ENCODE measurements around the gene CHCHD6.

The CHCHD6 gene

DNA sequence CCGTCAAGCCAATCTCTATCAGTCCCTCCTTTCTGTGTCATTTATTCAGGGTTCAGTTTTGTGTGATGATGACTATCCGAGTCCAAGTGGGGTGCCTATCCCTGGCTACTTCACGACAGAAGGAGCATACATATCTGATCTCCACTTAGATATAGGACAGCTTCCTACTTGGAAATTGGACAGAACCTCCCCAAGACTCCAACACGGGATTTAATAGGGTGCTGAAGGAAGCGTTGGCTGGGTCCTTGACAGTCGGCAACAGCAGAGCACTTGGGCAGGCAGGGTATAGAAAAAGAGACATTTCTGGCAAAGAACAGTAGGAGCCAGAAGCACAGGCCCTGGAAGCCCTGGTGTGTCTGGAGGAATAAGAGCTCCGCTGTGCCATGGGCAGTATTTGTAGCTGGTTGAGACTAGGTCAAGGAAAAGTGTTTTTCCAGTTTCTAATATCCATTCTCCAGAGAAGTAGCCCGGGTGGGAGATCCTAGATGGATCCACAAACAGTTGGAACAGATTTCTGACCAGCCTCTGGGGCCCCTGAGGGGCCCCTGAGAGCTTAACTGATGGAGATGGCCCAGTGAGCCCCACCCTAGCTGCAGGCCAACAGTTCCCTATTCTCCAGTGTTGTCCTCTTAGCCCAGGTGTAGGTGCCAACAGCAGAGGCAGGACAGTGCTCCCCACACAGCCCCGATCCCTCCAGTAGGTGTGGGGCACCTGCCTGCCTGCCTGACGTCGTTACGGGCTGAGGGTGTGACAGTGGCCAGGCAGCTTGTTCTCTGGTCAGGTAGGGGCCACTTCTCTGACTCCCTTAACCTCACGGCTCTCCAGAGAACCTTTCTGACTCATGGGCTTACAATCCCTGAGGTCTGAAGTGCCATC, 130.8 kb downstream of the CHCHD6 start:
- DNase-seq = no peak

DNA sequence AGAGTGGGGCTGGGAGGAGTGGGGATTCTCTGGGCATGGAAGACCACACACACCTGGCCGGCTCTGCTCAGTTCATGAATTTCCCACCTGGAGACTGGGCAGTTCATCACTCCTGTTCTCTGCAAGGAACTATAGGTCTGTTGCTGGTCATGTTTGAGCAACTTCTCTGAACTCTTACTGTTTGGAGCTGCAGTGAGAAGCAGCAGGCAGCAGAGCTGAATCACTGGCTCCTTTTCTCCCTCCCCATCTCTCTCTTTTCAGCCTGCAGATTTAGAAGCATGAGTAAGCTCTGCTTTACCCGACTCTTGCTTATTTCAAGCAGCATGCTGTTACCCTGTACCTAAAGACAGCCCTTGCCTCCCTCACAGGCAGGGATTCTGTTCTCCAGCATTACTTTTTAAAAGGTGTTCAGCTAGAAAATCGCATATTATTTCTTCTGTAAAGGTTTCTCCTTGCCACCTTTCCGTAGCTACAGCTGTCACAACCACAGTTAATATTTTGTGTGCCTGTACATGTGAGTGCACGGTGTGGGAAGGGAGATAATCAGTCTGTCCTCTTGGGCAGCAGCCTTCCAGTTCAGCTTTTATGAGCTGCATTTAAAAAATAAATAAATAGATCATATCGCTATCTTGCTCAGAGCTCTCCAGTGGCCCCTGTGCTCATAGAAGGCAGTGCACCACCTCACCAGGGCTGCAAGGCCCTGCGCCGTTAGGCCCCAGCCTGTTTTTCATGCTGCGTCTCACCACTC, 131.6 kb downstream of the CHCHD6 start:
- no peak for DNase-seq

DNA sequence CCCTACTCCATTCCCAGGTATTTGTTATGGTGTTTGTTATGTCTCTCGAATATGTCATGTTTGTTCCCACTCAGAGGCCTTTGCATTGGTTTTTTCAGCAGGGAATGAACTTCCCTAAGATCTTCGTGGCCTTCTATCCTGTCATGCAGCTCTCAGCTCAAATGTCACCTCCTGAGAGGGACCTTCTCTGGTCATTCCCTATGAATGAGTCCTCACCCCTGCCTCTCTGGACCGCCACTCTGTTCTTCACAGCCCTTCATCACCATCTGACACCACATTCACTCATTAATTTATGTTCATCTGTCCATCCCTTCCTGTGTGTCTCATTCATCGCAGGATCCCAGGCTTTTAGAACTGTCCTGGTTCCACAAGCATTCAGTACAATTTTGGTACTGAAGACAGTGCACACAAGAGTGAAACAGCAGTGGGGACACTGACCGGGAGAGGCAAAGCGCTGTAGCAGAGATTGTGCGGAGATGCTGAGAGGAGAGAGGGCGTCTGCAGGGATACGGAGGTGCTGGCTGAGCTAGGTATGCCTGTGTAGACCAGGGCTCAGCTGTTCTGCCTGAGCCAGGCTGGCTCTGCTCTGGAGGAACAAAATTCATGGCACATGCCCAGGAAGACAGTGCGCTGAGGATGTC, 132.3 kb downstream of the CHCHD6 start:
- DNase-seq = no peak

DNA sequence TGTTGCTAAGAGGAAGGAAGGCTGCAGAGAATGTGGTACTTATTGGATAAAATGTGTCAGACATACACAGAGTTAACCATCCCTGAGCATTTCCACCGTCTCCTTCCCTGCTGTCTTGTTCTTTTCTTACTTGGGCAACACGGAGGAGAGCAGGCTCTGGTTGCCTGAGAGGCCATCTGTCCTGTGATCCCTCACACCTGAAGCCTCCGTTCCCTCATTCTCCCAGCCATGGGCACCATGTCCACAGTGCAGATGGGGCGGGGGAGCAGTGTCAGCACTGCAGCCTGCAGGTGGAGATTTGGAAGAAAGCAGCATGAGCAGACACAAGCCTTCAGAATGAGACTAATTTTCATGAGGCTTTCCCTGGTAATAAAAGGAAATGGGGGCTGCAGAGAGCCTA, 133.7 kb downstream of the CHCHD6 start:
- no peak for DNase-seq

DNA sequence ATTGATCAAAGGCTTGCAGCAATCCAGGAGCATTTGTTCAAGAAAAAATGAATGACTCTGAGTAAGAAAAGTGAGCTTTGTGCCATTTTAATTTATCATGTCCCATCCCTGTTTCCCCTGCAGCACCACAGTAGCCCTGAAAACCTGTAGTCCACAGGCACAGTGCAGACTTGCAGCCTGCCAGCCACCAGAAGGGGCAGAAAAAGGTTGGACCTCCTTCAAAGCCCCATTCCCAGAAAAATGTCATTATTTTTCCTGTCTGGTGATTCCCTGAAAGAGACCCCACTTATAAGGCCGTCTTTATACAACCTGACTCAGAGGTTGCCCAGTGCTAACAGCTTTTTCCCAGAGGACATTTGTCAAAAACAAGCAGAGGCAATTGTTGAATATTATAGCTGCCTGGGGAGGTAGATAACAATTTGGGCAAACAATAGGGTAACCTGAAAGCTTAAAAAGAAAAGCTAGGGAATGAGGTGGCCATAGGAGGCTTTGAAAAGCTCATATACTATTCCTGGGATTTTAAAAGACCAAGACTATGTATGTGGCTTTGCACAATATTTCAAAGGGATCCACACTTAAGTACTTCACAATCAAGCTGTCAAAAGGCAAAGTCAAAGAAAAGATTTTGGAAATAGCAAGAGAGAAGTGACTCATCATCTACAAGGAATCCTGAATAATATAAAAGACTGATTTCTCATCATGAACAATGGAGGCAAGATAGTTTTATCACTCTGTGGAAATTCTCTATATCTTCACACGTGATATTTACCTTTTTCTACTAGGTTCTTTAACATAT, 142.1 kb downstream of the CHCHD6 start:
- DNase-seq = no peak

DNA sequence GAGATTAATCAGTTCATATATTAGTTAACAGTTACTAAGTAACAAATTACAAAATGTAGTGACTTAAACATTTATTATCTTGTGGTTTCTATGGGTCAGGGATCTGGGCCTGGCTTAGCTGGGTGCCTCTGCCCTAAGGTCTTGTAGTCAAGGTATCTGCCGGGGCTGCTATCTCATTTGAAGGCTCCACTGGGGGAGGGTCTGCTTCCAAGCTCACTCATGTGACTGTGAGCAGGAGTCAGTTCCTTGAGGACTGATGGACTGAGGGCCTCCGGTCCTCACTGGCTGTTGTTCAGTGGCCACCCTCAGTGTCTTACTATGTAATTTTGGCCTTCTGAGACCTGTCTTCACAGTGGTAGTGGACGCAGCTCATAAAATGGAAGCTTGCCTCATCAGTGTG, 143.0 kb downstream of the CHCHD6 start:
- no peak for DNase-seq

DNA sequence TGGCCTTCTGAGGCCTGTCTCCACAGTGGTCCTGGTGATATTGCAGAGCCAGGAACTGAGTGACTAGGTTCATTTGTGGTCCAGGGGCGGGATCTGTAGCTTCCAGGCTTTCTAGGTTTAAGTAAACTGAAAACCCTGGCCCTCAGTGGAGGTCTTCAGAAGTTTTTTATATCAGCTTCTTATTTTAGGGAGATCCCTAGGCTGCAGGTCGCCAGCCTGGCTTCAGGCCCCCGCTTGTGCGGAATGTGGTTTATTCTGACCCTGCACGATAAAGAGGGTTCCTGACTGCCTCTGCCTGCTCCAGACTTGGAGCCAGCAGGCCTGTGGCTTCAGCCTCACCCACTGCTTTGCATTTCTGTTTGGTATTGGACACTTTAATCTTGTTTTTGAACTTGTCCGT, 145.0 kb downstream of the CHCHD6 start:
- DNase-seq = no peak

DNA sequence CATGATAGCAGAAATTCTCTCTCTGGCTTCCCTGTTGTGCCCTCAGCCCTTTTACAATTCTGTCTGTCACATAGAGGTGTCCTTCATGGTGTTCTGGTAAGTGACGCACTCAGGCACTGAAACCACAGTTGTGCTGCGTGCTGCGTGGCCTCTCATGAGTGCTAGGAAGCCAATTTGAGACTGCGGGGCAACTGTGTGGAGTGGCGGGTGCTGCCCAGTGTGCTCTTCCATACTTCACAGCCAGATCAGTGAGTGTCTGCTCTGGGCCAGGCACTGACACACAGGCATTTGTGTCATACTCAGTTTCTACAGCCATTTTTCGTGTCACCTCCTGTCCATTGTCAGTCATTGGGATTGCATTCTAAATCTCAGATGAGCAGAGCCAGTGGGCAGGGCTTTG, 145.7 kb downstream of the CHCHD6 start:
- DNase-seq = no peak

DNA sequence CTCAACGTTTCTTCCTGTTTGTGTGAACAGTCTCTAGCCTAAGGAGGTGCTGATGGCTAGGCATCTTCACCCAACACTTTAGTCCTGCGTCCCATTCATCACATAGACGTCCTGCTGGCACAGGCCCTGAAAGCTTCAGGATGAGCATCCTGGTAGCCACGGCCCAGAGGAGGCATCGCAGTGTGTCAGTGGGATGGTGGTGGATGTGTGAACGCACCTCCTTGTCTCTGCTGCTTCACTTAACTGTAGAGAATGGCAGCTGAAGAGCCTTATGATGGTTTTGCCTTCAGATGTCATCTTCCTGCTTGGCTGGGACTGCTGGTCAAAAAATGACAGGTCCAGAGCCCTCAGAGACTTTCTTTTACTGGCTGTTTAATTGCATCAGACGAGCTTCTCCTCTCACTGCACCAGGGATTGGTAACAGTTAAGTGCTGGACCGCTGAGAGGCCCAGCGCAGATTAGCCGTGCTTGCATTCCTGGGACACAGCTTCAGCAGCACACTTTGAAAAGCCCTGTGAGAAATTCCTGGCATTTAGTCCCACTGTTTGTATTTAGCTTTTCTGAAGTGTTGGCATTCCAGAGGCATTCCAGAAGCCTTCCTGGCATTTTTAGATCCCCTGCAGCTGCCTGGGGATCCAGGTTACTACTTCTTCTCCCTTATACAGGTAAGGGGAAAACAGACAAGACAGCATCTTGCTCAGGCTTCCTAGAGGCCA, 146.5 kb downstream of the CHCHD6 start:
- DNase-seq = no peak

DNA sequence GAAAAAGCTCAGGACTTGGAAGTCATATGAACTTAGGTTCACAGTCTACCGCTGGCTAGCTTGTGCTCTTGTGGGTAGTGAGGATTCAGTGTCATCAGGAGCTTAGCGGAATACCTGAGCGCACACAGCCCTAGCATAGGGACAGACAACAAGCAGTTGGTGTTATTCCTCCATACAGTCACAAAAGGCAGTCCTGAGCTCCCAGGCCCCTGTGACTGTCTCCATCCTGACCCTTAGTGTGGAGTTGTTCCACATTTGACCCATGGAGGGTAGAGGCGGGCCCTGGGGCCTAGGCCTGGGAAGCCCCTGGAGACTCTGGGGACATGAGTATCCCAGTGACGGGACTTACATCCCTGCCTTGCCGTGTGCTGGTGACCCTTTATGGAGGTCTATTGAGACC, 147.3 kb downstream of the CHCHD6 start:
- no peak for DNase-seq

DNA sequence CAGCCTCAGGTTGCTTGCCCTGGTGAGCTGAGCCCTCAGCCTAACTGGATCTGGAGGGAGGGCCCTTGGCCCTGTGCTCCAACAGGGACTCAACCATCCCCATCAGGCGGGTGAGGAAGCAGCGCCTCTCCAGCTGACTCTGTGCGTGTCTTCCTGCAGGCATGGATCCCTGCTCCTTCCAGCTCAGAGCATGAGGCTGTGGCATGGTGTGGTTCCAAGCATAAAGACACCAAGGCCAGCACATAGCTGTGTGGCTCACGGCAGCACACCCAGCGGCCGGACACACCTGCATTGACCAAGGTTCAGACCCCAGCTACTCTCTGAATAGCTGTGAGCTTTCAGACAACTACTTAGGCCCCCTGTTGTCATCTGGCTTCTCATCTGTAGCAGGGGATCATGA, 147.9 kb downstream of the CHCHD6 start:
- DNase-seq = no peak

DNA sequence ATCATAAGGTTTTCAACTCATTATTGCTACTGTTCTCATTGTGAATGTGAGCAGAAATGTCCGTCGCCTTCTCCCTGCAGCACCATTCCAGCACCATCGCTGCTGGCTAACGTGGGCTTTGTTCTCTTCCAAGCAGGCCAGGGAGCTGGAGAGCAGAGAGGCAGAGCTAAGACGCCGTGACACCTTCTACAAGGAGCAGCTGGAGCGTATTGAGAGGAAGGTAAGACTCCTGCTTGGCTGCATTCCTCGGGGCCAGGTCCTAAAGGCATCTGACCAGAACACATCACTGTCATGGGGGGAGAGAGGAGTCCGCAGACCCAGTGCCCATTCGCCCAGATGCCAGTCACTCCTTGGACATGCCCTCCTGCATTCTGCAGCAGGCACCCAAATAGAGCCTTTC, 148.5 kb downstream of the CHCHD6 start:
- DNase-seq = no peak

DNA sequence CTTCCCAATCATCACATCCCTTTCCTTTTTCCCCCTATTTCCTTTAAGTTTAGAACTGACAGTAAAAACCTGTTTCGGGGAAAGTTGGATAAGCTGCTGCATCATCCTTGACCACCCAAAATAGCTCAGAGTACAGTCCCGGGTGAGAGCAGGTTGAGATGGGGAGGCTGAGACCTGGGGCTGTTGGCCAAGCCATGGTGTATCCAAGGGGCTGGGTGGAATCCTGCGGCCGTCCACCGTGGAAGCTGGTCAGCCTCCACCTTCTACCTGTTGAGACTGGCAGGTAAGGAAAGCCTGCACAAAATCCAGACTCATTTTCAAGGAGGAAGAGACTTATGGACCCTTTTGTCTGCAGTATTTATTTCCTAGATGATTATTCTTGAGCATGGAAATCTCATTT, 150.6 kb downstream of the CHCHD6 start:
- no peak for DNase-seq

DNA sequence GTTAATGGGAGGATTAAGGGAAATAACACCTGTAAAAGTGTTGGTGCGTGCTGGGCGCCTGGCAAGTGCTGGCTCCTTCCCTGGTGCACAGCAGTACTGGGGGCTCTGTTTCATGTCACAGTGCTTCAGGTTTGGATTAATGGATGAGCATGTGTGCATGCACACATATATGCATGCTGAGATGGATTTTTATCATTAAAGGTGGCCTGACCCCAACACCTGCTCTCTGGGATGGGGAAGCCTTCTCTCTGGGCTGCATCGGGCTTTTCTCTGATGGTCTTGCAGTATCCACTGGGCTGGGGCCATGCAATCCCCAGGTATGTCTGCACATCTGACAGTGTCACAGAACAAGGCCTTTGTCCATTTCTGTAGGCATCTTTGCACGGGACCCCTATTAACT, 151.3 kb downstream of the CHCHD6 start:
- DNase-seq = no peak

DNA sequence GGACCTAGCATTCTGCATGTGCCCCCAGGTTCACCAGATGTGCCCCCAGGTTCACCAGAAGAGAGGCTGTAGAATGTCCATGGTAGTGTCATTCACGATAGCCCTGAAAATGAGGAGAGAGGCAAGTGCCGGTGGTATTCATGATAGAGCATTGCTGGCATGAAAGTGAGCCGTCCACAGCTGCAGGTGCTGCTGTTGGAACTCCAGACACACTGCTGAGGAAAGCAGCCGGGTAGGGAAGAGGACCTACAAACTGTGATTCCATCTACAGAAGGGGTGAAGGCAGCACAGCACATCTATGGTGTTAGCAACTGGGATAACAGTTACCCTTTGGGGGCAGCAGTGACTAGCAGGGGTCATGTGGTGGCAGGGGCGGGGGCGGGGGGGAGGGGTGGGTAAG, 153.9 kb downstream of the CHCHD6 start:
- no peak for DNase-seq

DNA sequence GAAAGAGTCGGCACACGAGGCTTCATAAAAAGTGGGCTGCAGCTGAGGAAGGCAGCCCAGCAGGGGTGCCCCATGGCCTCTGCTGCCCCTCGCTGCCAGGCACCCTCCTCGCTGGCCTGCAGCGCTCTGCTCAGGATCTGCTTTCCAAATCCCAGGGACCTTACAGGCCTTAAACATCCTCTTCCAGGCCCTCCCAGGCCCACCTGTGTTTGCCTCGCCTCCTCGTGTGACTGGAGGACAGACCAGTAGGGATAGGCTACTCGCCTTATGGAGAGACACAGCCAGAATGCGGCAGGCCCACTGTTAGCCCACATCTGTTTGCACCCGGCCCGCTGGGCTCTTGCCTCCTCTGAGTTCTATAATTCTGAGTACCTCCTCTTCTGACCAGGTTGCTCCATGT, 154.4 kb downstream of the CHCHD6 start:
- no peak for DNase-seq

DNA sequence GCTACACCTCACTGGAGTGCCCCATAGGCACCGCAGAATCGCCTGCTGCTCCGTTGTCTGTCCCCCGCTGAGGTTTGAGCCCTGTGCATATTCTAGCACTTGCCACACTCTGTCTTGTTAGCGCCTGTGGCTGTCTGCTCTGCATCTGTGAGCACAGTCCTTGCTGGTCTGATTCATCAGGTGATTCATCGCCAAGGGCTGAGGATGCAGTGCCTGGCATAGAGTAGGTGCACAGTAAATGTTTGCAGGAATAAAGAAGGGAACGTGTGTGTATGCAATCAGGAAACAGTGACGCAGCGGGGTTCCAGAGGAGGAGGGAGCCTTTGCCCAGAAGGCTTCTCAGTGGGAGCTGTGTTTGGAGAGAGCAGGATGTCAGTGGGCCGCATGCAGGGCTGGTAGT, 154.8 kb downstream of the CHCHD6 start:
- no peak for DNase-seq

DNA sequence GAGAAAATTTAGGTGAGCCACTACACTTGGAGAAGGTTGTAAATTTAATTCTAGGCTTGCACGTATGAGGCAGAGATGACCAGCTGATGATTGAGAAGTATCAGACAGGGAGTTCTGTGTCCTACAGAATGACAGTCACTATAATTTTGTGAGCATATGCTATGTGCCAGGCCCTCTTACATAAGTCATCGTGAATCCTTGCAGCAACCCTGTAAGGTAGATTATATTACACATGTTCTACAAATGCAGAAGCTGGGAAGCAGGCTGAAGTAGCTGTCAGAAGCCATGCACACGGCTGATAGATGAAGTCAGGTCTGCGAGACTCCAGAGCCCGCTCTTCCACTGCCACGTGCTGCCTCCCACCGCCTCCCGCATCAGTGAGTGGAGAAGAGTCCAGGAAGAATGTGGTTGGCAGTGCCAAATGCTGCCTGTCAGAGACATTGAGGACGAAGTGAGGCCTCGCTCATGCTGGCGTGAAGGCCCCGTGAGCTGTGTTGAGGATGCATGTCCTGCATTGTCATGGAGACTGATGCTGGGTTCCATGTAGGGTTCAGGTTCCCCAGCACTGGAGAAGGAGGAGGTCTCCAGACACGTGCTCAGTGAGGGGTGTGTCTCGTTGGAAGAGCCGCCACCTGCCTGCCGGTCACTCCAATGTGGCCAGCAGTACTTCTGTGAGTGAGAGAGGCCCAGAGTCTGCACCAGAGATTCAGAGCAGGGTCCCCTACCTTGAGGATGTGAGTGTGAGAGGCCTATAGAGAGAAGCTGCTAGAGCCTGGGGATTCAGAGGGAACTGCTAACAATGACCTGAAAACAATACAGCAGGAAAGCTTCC, 155.6 kb downstream of the CHCHD6 start:
- no peak for DNase-seq

DNA sequence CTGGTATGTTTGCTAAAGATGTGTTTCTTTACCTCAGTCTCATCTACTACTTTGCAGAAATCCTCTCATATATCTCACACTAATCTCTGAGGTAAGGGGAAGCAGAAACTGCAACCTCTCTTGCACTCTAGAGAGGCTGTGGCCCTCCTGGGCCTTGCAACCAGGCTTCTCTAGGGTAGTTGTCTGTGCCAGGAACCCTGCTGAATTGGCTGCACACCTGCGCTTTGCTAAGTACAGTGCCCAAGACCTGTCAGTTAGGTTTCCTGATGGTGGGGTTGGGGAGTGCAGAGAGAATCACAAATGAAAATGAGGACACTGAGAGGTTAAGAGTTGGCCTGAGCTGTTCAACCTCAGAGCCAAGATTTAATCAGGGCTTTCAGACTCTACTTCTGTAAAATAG, 161.7 kb downstream of the CHCHD6 start:
- DNase-seq = no peak

DNA sequence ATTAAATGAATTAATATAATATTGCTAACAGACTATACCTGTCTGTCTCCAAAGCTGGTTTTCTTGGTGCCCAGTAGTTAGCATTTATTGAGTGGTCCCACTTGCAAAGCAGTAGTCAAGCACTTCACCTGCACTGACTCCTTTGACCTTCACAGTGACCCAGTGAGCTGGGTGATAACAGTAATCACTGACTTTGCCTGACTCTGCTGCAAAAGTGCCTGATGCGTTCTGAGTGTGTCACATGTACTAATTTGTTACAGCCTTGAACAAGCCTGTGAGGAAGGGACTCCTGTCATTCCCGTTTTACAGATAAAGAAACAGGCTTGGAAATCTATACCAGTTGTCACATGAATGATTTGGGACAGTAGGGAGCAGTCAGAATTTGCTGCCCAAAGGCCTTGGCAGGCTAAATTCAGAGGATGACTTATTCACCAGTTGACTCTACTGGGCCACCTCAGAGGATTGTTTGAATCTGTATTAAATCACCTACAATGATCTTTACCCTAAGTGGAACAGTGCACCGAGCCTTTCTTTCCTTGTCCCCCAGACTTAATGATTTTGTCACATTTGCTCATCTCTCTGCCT, 162.2 kb downstream of the CHCHD6 start:
- no peak for DNase-seq

Measured in Kasumi-1 (cell line).